ENCODE results near the gene DIP2B.
"Not testable (repeated sequence)": the region's sequence is repeated elsewhere in the genome, so short reads cannot be mapped to it uniquely, and the experiment has no call there.

Gene DIP2B

DNA sequence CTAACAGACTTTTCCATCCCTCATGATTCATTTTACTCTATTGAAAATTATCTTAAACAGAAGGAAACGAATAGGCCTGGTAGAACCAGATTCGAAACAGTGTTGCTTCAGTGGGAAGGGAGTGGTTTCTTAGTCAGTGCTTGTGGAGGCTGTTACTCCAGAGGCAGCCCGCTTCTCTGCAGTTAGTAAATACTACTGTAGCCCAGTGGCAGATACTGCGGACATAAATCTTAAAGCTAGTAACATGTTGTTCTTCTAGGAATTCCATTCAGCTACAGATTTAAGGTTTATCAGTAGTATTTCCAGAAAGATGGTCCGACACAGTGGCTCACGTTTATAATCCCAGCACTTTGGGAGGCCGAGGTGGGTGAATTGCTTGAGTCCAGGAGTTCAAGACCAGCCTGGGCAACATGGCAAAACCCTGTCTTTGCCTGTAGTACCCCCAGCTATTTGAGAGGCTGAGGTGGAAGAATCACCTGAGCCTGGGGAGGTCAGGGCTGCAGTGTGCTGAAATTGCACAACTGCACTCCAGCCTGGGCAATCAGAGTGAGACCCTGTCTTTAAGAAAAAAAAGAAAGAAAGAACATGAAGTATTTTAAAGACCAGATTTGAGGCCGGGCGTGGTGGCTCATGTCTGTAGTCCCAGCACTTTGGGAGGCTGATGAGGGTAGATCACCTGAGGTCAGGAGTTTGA is 45.9 kb downstream of the DIP2B start:
- no peak for DNase-seq

DNA sequence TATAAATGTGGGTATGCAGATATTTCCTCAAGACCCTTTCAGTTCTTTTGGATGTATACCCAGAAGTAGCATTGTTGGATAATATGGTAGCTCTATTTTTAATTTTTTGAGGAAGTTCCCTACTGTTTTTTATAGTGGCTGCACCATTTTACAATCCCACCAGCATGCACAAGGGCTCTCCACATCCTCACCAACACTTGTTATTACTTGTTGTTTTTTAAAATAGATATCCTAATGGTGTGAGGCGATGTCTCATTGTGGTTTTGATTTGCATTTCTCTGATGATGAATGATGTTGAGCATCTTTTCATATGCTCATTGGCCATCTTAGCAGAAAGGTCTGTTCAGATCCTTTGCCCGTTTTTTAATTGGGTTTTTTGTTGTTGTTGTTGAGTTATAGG is 47.1 kb downstream of the DIP2B start:
- no peak for DNase-seq

DNA sequence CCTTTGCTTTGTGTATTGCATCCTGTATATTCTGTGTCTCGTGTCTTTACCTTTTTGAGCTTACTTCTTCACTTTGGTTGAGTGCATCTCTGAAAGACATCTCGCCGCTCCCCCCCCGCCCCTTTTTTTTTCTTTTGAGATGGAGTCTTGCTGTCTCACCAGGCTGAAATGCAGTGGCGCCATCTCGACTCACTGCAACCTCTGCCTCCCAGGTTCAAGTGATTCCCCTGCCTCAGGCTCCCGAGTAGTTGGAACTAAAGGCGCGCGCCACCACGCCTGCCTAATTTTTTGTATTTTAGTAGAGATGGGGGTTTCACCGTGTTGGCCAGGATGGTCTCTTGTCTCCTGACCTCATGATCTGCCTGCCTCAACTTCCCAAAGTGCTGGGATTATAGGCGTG is 49.9 kb downstream of the DIP2B start:
- DNase-seq = no peak

- no peak for DNase-seq
Measured at GRCh38 chr12:50555471-50555885, 50.7 kb downstream of the DIP2B start.

DNA sequence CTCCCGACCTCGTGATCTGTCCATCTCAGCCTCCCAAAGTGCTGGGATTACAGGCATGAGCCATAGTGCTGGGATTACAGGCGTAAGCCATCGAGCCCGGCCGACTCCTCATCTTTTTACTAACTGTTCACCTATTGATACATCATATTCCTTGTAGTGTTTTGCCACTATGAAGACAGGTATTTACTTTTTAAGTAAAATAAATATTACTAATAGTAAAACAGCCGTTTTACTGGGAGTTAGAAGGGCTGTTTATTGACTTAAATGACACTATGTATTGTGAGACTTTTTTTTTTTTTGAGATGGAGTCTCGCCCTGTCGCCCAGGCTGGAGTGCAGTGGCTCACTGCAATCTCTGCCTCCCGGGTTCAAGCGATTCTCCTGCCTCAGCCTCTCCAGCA is 51.5 kb downstream of the DIP2B start:
- no peak for DNase-seq

DNA sequence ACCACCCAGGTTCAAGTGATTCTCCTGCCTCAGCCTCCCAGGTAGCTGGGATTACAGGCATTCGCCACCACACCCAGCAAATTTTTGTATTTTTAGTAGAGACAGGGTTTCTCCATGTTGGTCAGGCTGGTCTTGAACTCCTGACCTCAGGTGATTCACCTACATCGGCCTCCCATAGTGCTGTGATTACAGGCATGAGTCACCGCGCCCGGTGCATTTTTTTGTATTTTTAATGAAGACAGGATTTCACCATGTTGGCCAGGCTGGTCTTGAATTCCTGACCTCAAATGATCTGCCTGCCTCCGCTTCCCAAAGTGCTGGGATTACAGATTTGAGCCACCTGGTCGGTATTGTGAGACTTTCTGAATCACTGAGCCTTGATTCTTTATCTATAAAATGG is 52.0 kb downstream of the DIP2B start:
- not testable (repeated sequence) for DNase-seq

- no peak for DNase-seq
Measured at GRCh38 chr12:50557421-50557820, 52.6 kb downstream of the DIP2B start.

DNA sequence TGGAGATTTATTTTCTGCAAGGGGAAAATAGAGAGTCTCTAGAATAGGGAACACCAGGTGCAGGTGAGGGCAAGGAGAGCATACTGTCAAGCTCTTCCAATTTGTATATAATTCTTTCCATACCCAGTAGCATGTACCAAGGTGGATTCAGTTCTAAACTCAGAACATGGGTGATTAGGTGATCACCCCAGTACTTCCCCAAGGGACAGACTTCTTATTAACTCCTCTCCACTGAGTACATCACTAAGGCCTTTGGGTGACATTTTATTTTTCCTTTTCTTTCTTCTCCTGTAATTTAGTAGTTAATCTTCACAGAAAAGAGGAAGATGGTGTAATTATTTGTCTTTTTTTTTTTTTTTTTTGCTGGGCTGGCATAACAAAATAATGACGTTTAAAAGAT is 54.2 kb downstream of the DIP2B start:
- no peak for DNase-seq

- no peak for DNase-seq
Measured at GRCh38 chr12:50562520-50563433, 58.0 kb downstream of the DIP2B start.

DNA sequence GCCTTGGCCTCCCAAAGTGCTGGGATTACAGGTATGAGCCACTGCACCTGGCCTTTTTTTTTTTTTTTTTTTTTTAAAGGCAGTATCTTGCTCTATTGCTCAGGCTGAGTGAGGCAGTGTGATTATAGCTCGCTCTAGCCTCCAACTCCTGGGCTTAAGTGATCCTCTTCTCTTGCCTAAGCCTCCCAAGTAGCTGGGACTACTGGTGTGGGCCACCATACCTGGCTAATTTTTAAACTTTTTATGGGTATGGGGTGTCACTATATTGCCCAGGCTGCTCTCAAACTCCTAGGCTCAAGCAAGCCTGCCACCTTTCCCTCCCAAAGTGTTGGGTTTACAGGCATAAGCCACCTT is 58.6 kb downstream of the DIP2B start:
- DNase-seq = no peak

DNA sequence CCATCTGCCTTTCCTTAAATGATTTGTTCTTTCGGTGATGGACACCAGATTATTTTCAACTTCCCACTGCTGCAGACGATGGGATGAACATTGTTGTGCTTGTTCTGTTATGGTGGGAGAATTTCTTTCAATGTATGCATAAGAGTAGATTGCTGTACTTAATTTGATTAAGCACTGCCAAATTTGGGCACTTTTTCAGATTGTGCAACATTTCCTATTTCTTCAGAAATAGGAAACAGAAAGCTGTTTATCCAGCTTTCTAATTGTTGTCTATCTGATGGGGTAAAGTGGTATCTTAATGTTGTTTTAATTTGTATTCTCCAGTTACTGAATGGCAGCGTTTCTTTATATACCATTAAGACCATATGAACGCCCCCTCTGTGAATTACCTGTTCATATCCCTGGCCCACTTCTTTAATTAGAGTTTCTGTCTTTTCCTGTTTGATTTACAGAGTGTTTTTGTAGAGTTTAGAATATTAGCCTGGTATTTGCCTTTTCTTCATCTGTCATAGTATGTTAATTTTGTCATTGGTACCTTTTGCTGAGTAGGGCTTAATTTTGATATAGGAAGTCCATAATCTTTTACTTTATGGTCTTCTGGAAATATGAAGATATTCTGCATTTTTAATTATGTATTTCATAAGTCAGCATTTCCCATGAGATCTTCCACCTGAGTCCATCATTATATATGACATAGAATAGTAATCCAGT is 59.6 kb downstream of the DIP2B start:
- no peak for DNase-seq

DNA sequence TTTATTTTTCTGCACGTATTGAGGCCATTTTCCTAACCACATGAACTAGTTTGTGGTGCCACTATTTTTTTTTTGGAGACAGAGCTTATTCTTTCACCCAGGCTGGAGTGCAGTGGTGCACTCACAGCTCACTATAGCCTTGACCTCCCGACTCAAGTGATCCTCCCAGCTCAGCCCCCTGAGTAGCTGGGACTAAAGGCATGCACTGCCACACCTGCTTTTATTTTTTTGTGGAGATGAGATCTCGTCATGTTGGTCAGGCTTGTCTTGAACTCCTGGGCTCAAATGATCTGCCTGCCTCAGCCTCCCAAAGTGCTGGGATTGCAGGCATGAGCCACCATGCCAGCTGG is 60.1 kb downstream of the DIP2B start:
- no peak for DNase-seq

GRCh38 chr12:50566066-50566465 is 61.3 kb downstream of the DIP2B start:
- no peak for DNase-seq

- no peak for DNase-seq
Measured at GRCh38 chr12:50567926-50568325, 63.1 kb downstream of the DIP2B start.

DNA sequence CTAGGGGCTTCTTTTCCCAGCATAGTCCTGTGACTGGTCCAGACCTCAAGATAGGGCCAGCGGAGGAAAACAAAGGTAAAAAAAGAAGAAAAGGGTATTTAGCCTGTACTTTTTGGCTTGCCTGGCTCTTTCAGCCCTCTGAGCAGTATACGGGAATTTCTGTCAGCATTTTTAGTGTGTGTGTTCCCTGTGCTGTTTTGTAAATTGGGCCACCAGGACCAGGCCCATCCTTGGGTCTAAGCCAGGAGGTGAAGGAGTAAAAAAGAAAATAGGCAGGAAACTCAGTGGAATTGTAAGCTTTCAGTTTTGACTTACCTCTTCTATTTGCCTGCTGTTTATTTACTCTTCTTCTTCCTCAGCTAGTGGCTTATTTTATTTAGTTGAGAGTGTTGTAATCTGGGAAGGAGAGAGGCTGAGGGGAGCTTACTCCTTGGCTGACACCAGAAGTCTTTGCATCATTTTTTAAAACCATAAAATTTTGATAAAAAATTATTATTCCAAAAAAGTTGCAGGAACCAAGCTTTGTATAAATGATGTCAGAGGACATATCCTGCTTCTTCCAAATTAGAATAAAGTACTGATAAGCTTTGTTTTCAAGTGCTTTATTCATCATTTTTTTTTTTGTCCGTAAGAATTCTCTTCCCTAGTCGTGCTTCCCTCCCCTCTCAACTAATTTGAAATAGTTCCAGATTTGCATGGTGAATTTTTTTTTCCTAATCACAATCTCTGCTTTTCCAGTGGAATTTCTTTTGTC is 63.7 kb downstream of the DIP2B start:
- DNase-seq = no peak

GRCh38 chr12:50569321-50569720 is 64.5 kb downstream of the DIP2B start:
- no peak for DNase-seq

GRCh38 chr12:50569876-50570275 is 65.1 kb downstream of the DIP2B start:
- DNase-seq = no peak

DNA sequence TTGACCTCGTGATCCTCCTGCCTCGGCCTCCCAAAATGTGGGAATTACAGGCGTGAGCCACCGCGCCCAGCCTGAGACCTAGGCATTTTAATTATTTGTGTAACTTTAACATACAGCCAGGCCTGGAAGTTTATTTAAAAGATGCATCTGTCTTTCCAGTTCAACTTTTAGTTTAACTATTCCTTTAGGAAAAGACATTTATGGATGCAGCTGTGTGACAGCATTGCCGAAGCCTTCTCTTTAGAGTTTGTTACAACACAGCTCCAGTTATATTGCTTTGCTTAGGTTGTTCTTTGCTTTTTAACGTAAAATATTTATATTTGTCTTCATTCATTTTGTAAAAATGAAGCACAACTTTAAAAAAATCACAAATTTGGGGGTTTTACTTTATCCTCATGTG is 67.0 kb downstream of the DIP2B start:
- no peak for DNase-seq

GRCh38 chr12:50572287-50572686 is 67.5 kb downstream of the DIP2B start:
- DNase-seq = no peak

DNA sequence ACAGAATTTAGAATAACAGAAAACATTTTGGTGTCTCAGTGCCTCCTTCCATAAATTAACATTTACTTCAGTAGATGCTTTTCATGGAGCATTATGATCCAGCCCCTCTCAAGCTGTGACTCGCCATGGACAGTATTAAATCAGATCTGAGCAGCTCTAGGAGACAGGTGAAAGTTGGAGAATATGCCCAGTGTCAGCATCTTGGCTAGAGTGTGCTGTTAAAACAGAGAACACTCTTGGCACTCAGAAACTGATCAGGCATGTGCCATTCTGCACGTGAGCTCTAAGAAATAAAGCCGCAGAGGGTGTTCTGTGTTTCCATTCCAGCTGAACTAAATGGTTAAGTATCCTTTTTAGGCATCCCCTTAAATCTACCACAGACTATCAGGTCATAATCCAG is 68.0 kb downstream of the DIP2B start:
- no peak for DNase-seq

DNA sequence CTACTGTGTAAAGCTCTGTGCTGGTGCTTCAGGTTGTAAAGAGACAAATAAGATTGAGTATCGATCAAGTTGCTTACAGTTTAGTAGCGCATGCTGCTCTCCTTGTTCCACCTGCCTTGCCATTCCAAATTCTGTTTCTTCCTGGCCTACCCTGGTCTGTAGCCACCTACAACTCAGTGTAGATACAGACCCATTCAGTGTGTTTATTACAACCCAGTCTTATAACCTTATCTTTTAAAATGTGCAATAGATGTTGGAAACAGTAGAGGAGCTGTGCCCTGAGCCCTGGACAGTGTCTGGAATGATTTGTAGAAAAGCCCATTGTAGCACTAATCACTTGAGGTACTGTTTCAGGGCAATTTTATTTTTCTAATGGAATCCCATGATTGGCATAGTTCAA is 68.5 kb downstream of the DIP2B start:
- no peak for DNase-seq

- no peak for DNase-seq
Measured at GRCh38 chr12:50574601-50575348, 70.0 kb downstream of the DIP2B start.

Data from stimulated activated CD4-positive, alpha-beta T cell treated with anti-CD3 and anti-CD28 coated beads, Interleukin-2, amount 100 ng/mL, for 48 hours (primary cell).